Measurements from ENCODE around the gene TCAF1.
"Not testable (repeated sequence)": the region's sequence is repeated elsewhere in the genome, so short reads cannot be mapped to it uniquely, and the experiment has no call there.

TCAF1 gene

DNA sequence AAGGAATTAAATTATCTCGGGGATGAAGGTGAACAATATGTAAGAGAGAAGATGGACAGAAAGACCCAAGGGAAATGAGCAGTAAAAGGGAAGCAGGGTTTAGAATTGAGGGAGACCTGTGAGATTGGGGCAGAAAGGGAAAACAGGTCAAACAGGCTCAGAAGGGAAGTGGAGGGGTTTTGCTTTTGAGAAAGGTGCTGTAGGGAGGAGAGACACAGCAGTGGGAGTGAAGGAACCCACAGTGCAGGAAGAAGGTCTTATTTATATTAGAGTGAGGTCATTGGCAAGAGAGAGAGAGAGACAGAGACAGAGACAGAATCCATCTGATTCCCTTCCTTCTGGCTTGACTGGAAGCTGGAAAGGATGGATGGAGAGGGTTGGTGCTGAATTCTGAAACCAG lies 3.5 kb upstream of the TCAF1 start:
- DNase-seq (ENCODE audit: low read depth), result no peak

DNA sequence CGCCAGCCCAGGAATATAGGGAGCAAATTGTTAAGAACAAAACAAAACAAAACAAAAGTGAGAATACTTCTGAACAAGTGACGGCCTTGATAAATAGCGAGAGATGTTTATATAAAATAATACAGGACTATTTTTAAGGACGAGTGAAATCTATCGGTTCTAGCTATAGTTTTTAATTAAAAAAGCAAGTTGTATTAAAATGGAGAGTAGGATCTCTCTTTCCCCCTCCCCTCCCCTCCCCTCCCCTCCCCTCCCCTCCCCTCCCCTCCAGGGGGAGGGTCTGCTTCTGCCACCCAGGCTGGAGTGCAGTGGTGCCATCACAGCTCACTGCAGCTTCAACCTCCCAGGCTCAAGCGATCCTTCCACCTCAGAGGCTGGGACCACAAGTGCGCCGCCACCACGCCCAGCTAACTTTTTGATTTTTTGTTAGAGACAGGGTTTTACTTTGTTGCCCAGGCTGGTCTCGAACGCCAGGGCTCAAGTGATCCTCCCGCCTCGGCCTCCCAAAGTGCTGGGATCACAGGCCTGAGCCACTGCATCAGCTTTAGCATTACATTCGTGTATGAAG lies 440 bp upstream of the TCAF1 start:
- no peak for DNase-seq (ENCODE audit: low read depth)

DNA sequence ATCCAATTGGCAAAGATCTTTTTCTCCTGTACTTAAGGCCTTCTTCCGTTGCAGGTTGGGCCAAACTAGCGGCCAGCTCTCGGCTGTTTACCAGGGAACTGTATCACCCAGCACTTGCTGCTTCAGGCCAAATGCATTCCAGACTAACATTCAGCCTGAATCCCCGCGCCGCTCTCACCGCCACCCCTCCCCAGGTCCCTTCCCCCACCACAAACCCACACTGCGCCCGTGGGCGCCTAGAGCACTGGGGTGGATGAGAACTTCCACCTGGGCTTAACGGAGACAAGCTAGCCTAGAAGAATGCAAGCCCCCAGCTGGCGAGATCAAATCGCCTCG lies 676 bp downstream of the TCAF1 start:
- DNase-seq (ENCODE audit: low read depth), result no peak

DNA sequence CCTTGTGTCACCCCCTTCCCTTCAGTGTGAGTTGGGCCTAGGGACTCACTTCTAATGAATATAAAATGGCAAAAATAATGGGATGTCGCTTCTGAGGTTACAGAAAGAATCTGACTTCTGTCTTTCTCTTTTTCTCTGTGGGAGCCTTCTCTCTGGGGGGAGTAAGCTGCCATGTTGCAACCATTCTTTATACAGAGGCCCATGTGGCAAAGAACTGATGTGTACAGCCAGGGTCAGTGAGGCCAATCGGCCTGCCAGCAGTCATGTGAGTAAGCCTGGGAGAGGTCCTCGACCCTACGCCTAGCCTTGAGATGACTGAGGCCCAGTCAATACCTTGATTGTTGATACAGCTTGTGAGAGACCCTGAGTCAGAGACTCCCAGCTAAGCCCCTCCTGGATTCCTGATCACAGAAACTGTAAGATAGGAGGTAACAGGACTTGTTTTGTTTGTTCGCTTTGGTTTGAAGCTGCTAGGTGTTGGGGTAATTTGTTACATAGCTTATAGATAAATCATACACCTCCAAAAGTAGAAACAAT lies 1.7 kb downstream of the TCAF1 start:
- DNase-seq (ENCODE audit: low read depth), result no peak

DNA sequence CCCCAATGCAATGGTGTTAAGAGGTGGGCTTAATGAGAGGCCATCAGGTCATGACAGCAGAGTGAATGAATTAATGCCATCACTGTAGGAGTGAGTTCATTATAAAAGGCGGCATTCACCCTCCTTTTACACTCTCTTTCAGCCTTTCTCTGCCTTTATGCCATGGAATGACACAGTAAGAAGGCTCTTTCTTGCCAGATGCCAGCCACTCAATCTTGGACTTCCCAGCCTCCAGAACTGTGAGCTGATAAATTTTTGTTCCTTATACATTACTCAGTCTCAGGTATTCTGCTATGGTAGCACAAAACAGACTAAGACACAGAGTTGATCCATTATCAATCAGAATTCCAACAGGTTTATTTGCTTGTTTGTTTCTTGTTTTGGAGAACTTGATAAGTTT lies 3.2 kb downstream of the TCAF1 start:
- no peak for DNase-seq (ENCODE audit: low read depth)

DNA sequence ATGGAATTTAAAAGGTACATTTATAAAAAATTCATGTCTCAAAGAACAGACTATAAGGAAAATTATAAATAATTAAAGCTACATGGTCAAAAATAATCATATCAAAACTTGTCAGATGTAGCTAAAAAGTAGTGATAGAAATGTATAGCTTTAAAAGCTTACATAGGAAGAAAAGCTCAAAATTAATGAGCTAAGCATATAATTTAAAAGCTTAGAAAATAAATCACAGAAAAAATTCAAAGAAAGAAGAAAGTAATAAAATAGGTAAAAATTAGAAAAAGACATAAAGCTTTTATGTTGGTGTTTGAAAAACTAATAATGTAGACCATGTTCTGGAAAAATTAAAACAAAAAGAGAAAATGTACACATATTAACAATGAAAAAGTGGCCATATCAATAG lies 5.3 kb downstream of the TCAF1 start:
- DNase-seq (ENCODE audit: low read depth), result no peak

DNA sequence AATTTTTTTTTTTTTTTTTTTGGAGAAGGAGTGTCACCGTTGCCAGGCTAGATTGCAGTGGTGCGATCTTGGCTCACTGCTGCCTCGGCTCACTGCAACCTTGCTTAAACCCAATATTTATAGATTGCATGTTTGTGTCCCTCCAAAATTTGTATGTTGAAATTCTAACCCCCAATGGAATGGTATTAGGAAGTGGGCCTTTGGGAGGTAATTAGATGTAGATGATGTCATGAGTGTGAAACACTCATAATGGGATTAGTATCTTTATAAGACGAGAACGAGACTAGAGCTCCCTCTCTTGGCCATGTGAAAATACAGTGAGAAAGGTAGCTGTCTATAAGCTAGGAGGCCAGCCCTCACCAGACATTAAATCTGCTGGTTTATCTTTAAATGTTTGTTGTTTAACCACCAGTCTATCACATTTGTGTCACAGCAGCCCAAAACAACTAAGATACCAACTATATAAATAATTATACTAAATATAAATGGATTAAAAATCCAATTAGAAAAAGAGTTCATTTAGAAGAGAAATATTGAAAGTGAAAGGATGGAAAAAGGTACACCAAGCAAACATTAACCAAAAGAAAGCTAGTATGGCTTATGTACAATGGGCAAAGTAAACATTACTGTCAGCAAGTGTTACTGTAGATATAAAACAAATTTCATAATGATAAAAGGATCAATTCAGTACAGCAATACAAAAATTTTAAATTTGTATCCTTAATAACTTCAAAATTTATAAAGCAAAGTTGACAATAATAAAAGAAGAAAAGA lies 9.3 kb downstream of the TCAF1 start:
- no peak for DNase-seq (ENCODE audit: low read depth)

DNA sequence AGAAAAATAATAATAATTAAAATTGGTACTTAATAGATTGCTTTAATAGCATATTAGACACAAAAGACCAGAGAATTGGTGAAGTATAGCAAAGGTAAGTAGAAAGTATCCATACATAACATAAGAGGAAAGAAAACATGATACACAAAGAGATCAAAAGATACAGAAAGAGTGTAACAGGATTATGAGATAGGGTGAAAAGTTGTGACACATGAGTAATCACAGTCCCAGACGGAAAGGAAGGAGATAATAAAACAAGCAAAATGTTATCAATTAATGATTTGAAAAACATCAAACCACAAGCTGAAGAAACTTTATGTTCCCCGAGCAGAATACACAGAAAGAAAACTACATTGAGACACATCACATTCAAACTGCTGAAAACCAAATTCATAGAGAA lies 10.5 kb downstream of the TCAF1 start:
- no peak for DNase-seq (ENCODE audit: low read depth)

DNA sequence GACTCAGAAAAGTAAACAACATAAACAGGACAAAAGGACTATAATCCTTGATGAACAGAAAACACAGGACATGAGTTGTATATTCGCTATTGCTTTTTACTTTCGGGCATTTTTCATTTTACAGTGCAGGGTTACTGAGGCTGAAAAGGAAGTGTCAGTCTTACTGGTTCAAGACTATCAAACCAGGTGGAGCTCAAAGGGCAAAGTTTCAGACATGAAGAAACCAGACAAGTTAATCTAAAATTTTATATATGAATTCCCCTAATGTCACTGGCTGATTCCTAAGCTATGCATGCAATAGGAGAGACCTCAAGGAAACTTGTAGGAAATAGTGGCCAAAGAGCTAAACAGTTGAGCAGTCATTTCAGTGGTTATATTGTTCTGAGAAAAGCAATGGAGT lies 11.4 kb downstream of the TCAF1 start:
- DNase-seq (ENCODE audit: low read depth), result no peak

DNA sequence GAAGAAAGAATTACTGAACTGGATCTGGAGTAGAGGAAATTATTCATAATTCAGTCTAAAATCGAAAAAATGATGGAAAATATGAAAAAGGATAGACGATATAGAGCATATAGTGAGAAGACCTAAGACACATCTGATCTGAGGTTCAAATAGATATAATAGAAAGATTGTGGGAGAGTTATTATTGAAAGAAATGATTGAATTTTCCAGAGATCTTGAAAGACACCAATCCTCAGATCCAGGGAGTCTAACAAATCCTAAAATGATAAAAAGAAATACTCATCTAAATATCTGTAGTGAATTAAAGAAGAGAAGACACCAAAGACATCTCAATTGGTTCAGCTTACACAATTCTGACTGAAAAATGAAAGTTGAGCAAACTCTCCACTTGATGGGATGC lies 12.9 kb downstream of the TCAF1 start:
- DNase-seq (ENCODE audit: low read depth), result no peak

DNA sequence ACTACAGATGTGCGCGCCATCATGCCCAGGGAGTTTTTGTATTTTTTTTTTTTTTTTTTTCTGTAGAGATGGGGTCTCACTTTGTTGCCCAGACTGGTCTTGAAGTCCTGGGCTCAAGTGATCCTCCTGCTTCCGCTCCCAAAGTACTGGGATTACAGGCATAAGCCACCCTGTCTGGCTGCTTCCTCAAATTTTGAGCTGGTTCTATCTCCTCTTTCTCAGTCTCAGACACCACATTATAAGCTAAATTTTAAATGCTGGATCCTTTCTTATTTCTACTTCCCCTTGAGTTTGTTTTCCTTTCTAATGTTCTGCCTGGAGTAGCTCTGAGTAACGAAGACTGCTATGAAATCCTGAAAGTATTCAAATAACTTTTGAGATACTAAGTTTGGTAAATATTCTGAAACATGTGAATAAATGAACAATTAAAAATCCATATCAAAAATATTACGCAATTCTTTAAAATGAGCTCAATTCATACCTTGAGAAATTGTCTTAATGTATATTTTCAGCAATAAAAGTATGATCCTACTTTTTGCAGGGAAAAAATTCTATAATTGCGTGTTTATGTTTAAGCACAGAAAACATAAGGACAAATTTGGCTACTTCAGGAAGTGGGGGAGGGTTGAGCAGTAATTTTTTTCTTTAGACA lies 15.0 kb downstream of the TCAF1 start:
- no peak for DNase-seq (ENCODE audit: low read depth)

DNA sequence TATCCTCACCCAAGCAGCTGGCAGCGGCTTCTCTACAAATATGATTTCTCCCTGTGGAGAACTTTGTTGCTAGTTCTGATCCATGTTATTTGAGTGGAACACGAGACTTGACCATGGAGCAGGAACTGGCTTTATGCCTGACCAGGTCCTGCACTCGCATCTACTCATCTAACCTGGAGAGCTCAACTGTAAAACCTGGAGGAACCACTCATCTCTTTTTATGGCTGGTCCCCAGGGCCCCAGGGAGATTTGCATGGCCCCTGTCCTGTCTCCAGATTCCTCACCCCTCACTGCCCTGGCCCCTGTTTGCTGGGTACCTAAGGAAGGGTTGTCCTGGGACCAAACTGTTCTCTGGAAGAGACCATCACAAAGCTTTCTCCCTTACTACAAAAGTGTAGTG lies 16.0 kb downstream of the TCAF1 start:
- no peak for DNase-seq (ENCODE audit: low read depth)

DNA sequence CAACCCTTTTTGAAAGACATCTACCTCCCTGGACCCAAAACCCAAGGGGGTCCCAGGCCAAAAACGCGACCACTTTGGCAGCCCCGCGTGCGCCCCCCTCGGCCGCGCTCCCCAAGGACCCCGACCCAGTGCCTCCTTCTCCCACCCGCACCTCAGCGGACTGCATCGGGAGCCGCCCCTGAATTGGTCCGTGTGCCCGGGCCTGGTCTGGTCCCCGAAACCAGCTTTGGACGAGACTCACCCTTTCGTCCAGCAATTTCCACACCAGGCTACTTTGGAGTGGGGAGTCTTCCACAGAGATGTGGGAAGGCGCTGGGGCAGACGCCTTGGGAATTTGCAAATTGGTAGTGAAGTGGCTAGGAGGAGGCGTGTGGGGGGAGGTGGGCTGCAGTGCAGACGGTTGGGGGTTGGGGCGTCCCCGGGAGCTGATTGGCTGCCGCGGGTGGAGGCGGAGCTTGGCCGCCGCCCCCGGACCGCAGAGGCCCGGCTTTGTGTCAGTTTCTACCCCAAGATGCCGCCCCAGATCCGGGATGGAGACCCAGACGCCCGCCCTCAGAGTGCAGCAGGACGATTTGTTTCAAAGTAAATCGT lies 16.9 kb downstream of the TCAF1 start:
- peak; percentile 22 for DNase-seq (ENCODE audit: low read depth)

DNA sequence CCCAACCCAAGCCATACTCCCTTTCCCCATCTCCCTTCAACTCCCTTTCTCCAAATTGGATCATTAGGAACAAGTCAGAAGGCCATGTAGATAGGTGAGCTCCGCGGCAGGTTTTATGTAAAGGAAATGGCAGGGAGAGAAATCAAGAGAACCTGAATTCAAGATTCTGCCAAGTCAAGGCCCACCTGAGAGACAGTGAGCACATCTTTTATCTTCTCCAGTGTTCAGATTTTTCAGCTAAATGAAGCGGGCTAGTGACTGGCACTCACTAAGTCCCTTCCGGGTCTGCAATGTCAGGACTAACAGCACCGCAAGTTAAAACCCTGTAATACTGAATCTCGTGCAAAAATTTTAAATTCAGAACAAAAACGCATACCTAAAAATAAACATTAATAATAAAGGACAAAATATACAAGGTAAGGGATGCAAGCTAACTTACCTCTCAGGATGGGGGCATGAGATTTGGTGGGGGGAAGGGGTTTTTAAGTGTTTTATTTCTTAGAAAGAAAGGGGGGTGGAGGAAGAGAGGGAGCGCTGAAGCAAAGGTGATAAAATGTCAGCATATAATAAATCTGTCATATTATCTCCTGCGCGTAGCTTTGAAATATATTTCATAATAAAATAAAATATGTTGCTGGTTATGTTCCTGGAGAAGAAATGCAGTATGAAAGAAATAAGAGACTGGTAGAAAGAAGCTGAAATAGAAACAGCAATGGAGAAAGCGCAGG lies 17.6 kb downstream of the TCAF1 start:
- DNase-seq (ENCODE audit: low read depth), result no peak

DNA sequence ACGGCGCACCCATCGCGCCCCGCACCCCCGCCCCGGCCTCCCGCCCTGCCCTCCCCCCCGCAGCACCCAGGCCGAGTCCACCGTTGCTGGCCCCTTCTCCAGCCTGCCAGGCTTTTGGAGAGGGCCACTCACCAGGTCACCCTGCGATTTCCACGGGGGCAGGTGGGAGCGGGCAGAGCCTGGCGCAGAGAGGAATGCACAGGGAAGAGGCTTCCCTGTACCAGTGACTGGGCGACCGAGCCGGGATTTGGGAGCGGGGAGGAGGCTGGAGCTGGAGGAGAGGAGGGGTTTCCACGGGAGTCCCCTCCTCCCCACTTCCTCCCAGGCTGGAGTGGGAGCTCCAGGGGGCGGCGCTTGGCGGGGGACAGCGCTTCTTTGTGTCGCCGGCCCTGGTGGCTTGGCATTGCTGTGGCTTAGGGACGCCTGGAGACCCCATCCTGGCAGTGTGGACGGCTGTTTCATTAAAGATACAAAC lies 19.3 kb downstream of the TCAF1 start:
- no peak for DNase-seq (ENCODE audit: low read depth)

DNA sequence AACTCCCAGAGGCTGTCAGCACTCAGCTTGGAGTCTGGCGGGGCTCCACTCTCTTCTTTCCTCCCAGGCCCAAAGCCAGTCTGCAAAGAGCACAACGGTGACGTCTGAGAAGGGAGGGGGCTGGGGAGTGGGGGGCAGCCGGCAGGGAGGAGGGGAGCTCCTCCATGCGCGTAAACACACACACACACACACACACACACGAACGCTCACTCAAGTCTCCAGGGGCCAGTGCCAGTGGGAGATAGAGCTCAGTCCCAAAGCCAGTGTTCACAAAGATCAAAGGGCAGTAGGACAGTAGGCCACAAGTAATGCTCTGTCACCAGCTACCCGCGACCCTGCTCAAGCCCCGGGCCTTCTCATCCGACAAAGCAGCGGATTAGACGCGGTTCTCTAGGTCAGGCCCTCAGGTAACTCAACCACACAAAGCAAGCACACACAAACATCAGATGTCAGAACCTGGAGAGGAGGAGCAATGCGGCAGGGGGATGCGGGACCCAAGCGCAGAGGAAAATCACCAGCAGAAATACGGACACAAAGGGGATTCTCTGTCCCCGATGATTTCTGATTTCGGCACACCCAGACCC lies 19.9 kb downstream of the TCAF1 start:
- DNase-seq (ENCODE audit: low read depth), result no peak

DNA sequence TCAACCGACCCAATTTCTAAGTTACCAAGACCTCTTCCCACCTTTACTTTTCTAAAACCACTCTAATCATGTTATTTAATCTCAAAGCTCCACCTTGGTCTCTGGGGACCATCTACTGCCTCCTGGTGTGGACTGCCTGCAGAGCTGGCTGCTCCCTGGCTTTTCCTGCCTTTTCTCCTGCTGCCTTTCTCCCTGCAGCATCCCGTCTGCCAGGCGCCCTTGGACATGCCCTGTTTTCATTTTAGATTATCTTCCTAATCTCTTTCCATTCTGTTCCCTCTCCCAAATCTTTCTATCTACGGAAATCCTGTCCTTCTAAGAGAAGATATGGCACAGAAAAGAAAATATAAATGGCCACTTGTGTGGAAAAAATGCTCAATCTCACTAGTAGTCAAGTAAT lies 23.1 kb downstream of the TCAF1 start:
- DNase-seq (ENCODE audit: low read depth), result no peak

DNA sequence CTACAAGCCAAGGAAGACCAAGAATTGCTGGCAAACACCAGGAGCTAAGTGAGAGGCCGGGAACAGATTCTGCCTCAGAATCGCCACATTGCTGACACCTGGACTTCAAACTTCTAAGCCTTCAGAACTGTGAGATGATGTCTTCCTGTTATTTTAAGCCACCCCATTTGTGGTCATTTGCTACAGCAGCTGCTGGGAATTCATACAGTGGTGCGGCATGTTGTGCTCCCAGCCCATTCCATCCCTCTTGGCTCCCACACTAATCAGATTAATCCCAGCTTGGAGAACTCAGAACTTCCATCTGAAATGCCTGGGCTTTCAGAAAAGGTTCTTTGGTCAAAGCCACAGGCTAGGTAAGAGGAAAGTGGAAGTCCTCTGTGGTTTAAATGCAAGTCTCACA lies 24.9 kb downstream of the TCAF1 start:
- no peak for DNase-seq (ENCODE audit: low read depth)

DNA sequence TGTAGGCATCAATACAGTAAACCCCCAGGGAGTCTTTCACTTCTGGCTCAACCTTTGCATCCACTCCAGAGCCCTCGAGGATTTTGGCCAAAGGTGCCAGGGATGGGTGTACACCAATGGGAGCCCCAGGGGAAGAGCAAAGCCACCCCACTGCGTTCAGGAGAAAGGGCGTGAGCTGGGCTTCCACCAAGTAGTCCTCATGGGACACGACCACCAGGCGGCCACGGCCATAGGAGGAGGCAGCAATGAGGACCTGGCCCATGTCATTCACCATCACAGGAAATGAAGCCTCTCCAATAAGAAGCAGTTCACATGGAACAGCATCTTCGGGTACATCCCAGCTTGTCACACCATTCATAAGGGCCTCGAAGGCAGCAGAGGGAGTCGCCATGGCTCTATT lies 25.8 kb downstream of the TCAF1 start:
- no peak for DNase-seq (ENCODE audit: low read depth)

DNA sequence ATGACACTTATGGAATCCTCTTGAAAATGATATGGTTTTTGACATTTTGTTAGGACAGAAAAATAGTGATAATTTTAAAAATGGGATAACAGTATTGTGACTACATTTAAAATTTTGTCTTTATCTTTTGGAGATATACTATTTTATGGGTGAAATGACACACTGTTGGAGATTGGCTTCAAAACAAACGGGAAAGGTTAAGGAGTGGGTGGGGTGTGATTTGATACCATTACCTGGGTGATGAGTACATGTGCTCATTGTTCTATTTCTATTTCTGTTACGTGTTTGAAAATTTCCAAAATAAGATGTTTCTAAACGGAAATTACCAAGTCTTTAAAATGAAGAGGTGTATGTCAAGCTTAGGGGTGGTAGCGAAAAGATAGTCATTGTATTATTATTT lies 28.7 kb downstream of the TCAF1 start:
- not testable (repeated sequence) for DNase-seq (ENCODE audit: low read depth)

DNA sequence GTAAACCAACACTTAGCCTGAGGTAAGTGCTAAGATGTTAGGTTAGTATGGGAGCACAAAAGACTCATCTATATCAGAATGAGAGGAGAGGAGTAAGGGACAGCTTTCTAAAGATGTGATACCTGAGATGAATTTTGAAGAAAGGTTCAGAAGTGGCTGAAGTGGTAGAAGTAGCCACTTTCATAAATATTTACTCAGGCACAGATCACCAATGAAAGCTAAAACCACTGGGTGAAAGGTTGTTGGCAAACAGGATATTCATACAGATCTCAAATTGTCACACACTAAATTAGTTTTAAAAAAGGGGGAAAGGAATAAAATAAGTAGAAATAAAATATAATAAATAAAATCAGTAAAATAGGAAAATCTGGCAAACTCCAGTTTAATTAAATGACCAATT lies 30.4 kb downstream of the TCAF1 start:
- DNase-seq (ENCODE audit: low read depth), result not testable (repeated sequence)

DNA sequence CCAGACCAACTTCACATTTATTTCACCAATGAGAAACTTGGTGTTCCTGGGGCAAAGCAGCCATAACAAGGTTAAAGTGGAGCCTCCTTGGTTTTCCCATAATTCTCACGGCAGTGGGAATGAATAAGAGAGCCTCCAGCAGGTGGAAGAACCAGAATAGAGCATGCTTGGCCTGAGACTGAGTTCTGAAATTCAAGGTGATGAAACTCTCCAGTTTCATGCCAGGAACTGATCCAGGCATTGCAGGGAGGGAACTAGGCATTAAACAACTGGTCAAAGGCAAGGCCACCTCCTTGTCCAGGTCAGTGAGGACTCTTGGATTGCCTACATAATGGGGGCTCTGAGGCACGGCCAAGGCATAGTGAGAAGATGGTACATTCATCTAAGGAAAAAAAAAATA lies 44.0 kb downstream of the TCAF1 start:
- DNase-seq (ENCODE audit: low read depth), result not testable (repeated sequence)

Data from stimulated activated CD8-positive, alpha-beta memory T cell treated with anti-CD3 and anti-CD28 coated beads, Interleukin-4, amount 100 ng/mL, for 24 hours (primary cell).